A673 (cell line): ENCODE data around the gene VTN. TPM values are rescaled to one million over a fixed set of nuclear protein-coding genes. Genes with fewer than 3 reads are reported as not detected.
A peak's percentile ranks its signal among the peaks of the same experiment; 100 is the strongest.

Experiments used
- BruUV-seq: library from RNA; stranded (reverse); fragments of 400-500 nt; replicated peaks from 2 replicates; lab custom pipeline; 2021; lab: Mats Ljungman, UMichigan
- CTCF ChIA-PET: fragments of 300-600 bp; sonication (Branson Sonifier 250); formaldehyde crosslinking; loops from one replicate; lab custom pipeline; 2022; ENCODE audit warnings: antibody characterized with exemption; lab: Charles Lee
- POLR2A ChIA-PET: fragments of 300-600 bp; sonication (Branson Sonifier 250); formaldehyde crosslinking; loops from one replicate; lab custom pipeline; 2022; ENCODE audit warnings: antibody characterized with exemption; ENCODE audit not compliant: low non-redundant PET; lab: Charles Lee
- DNase-seq: peaks from one replicate; pipeline ENCODE4 v3.0.0-alpha.2; 2015; ENCODE audit warnings: low spot score
- H3K27ac ChIP-seq: fragments of 200-600 bp; sonication (generic); 2 replicates; pipeline ENCODE4 v1.5.1; 2016; ENCODE audit warnings: mixed run types, low read depth, mild to moderate bottlenecking, mixed read lengths, antibody characterized with exemption, low read length; ENCODE audit not compliant: poor library complexity, severe bottlenecking
- H3K27me3 ChIP-seq: fragments of 200-600 bp; sonication (generic); replicated peaks from 2 replicates; pipeline ENCODE4 v1.6.1; 2017; ENCODE audit warnings: mixed run types, low read depth, mild to moderate bottlenecking, mixed read lengths, antibody characterized with exemption, low read length; ENCODE audit not compliant: insufficient read depth, poor library complexity
- H3K36me3 ChIP-seq: fragments of 200-600 bp; sonication (generic); 2 replicates; pipeline ENCODE4 v1.6.1; 2016; ENCODE audit warnings: mixed run types, mild to moderate bottlenecking, mixed read lengths, antibody characterized with exemption, low read length; ENCODE audit not compliant: insufficient read depth, poor library complexity, severe bottlenecking
- H3K4me1 ChIP-seq: fragments of 200-600 bp; sonication (generic); 2 replicates; pipeline ENCODE4 v1.6.1; 2017; ENCODE audit warnings: mixed run types, mild to moderate bottlenecking, mixed read lengths, antibody characterized with exemption, low read length; ENCODE audit not compliant: insufficient read depth, poor library complexity, severe bottlenecking
- H3K4me3 ChIP-seq: fragments of 200-600 bp; sonication (generic); 2 replicates; pipeline ENCODE4 v1.5.1; 2016; ENCODE audit warnings: low read depth, mixed run types, mild to moderate bottlenecking, mixed read lengths, low read length; ENCODE audit not compliant: poor library complexity, severe bottlenecking
- H3K9me3 ChIP-seq: fragments of 200-600 bp; sonication (generic); 2 replicates; pipeline ENCODE4 v1.6.1; 2016; ENCODE audit warnings: mixed run types, low read depth, mild to moderate bottlenecking, mixed read lengths, antibody characterized with exemption, low read length; ENCODE audit not compliant: poor library complexity, severe bottlenecking
- EZH2 ChIP-seq: fragments of 200-600 bp; sonication (generic); IDR thresholded peaks from 2 replicates; pipeline ENCODE4 v1.6.1; 2017; ENCODE audit warnings: borderline replicate concordance, low read depth, mild to moderate bottlenecking, mixed read lengths, antibody characterized with exemption, low read length; ENCODE audit not compliant: poor library complexity, severe bottlenecking
- intact Hi-C: fragments of 100-400 bp; cut with micrococcal nuclease; formaldehyde crosslinking; loops from one replicate; pipeline ENCODE4 v1.10.0; 2022; ENCODE audit not compliant: unreplicated experiment
- total RNA-seq: library from RNA; stranded (reverse); gene quantifications from 2 replicates; pipeline ENCODE4 v1.2.3, GENCODE V29; 2021
- TF ChIP-seq, protein P1 (sequence below): fragments of 300-800, 200-600 bp; sonication (generic); conservative IDR thresholded peaks from 2 replicates; pipeline ENCODE4 v1.5.1; 2017; ENCODE audit warnings: low read depth, mild to moderate bottlenecking, antibody characterized with exemption, low read length, moderate library complexity, mixed read lengths

Gene VTN
- total RNA-seq, 1 experiment from 2014 or later = 0.26 TPM

DNA sequence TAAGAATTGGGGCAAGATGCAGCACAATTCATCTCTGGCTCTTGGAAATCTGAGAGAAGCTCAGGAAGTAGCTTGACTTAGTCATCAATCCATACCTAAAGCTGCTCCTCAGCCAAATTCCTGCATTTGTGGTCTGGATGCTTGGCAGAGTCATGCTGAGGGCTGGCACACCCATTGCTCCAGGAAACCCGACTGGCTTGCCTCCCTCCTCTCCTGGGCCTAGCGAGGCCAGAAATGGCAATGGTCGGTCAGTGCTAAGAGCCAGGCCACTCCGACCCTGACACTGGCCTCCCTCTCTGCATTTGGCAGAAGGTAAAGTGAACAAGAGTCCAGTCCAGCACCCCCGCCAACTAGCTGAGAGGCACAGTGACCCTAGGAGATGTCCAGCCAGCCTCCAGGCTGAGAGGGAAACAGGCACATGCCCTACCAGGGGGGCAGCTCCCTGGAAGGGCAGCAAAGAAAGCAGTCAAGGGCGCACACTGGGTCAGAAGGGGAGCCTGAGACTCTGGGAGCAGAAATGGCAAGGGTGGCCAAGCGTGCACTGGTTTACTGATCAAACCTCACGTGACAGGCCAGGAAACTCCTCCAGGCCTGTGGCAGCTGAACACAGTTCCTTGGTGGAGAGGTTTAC is 22.7 kb downstream of the VTN start:
- Histone ChIP-seq H3K4me1 (no peaks in the 10 kb centered on the region), H3K27me3 (no peaks in the 10 kb centered on the region), H3K4me3 (no peak overlapping the region), H3K36me3 (peaks cover 78% of the 10 kb centered on the region), H3K27ac (no peak overlapping the region), H3K9me3 (no peaks in the 10 kb centered on the region)
- BruUV-seq = no TSS peak
- DNase-seq = no peak
- CTCF ChIA-PET = no interaction called here
- POLR2A ChIA-PET = no interaction called here
- intact Hi-C loops = no loop called here
- no peak for TF ChIP-seq EZH2
- TF ChIP-seq, protein P1, sequence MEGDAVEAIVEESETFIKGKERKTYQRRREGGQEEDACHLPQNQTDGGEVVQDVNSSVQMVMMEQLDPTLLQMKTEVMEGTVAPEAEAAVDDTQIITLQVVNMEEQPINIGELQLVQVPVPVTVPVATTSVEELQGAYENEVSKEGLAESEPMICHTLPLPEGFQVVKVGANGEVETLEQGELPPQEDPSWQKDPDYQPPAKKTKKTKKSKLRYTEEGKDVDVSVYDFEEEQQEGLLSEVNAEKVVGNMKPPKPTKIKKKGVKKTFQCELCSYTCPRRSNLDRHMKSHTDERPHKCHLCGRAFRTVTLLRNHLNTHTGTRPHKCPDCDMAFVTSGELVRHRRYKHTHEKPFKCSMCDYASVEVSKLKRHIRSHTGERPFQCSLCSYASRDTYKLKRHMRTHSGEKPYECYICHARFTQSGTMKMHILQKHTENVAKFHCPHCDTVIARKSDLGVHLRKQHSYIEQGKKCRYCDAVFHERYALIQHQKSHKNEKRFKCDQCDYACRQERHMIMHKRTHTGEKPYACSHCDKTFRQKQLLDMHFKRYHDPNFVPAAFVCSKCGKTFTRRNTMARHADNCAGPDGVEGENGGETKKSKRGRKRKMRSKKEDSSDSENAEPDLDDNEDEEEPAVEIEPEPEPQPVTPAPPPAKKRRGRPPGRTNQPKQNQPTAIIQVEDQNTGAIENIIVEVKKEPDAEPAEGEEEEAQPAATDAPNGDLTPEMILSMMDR = no peak

DNA sequence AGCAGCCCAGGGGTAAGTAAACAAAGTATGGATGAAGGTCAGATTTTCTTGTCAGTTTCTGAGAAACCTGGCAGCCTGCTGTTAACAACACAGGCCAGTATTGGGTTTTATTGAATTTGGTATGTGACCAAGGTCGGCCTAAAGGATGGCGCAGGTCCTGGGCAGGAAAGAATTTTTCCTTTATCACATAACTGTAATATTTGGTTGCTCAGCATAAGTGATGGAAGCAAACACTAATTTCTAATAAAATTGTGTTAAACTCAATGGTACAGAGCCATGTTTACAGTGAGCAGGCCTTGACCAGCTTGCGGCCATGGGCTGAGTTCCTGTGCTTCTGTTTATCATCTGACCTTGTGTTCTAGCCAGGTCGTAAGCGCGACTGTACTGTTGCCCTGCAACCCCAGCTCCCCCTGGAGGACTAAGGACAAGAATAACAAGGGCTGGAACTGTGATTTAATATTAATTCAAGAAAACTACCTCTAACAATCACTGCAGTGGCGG is 23.3 kb downstream of the VTN start:
- intact Hi-C loops = no loop called here
- Histone ChIP-seq H3K4me3 (no peak overlapping the region), H3K27me3 (no peaks in the 10 kb centered on the region), H3K9me3 (no peaks in the 10 kb centered on the region), H3K27ac (no peak overlapping the region), H3K4me1 (no peaks in the 10 kb centered on the region), H3K36me3 (peaks cover 80% of the 10 kb centered on the region)
- ChIA-PET CTCF (no interaction called here), POLR2A (no interaction called here)
- TF ChIP-seq, protein P1 = no peak
- no peak for TF ChIP-seq EZH2
- no TSS peak for BruUV-seq
- no peak for DNase-seq

DNA sequence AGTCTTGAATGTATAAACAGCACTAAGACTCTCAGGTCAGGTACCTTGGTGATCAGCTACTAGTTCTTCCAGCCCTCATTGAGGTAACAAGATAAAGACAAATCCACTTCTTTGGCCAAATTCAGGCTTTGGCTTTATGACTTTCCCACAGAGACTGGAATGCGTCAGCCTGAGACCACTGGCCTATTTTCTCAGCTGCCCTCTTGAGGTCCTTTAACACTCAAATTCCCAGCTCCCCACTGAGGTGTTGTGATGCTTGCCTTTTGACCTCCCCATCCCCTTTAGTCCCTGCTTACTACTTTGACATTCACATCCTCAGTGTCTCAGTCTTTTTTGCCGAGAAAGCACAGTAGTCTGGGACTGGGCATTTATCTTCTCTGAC is 23.9 kb downstream of the VTN start:
- DNase-seq = no peak
- BruUV-seq = TSS peak; percentile 6
- Histone ChIP-seq H3K9me3 (no peaks in the 10 kb centered on the region), H3K27ac (no peak overlapping the region), H3K4me3 (no peak overlapping the region), H3K4me1 (no peaks in the 10 kb centered on the region), H3K27me3 (no peaks in the 10 kb centered on the region), H3K36me3 (peaks cover 80% of the 10 kb centered on the region)
- TF ChIP-seq EZH2 = no peak
- TF ChIP-seq, protein P1 = no peak
- intact Hi-C loops = no loop called here
- POLR2A ChIA-PET = interaction anchor here (1.0 kb wide), 1 partner anchor 11 kb away, joined by 3 read pairs; the partner anchor contains the start of gene IFT20
- CTCF ChIA-PET = no interaction called here
